NCI-H1105 (cell line): ENCODE results near the gene PARD3.

Experiments used
- DNase-seq: peaks from one replicate; lab custom pipeline; 2025; lab: John Stamatoyannopoulos, UW

The PARD3 gene

GRCh38 chr10:34250722-34251121 is 564.4 kb downstream of the PARD3 start:
- DNase-seq, result no peak

DNA sequence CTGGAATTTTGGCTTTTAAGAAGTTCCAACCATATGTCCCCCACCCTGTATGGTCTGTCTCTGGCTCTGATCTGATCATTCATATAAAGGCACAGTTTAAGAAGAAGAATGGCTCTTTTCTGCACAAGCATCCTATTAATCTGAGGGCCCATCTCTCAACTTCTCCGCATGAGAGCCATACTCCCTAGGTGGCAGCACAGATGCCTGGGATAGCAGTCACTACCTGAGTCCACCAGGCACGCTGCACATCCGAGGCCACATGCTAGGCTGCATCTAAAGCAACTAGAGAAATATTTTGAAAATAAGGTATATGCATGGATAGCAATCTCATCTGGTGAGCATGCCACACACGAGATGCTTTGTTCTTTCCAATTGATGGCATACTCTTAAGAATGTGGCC is 565.5 kb downstream of the PARD3 start:
- DNase-seq, result no peak

DNA sequence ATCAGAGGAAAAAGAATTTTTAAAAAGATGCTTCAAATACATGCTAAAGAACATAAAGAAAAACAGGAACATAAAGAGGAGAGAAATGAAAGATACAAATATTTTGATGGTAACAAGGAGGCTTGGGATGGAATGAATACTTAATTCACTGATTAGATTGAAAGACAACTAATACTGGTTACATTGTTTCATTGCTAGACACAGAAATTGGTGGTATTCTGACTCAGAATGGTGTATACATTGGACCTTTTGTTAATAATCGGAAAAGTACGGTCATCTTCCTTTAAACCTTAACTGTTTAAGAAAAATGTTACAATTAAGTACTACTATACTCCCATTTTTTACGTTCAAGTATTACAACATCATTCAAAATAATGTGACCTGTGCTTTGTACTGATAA is 567.5 kb downstream of the PARD3 start:
- no peak for DNase-seq

GRCh38 chr10:34244756-34245484 is 570.2 kb downstream of the PARD3 start:
- DNase-seq, result no peak

DNA sequence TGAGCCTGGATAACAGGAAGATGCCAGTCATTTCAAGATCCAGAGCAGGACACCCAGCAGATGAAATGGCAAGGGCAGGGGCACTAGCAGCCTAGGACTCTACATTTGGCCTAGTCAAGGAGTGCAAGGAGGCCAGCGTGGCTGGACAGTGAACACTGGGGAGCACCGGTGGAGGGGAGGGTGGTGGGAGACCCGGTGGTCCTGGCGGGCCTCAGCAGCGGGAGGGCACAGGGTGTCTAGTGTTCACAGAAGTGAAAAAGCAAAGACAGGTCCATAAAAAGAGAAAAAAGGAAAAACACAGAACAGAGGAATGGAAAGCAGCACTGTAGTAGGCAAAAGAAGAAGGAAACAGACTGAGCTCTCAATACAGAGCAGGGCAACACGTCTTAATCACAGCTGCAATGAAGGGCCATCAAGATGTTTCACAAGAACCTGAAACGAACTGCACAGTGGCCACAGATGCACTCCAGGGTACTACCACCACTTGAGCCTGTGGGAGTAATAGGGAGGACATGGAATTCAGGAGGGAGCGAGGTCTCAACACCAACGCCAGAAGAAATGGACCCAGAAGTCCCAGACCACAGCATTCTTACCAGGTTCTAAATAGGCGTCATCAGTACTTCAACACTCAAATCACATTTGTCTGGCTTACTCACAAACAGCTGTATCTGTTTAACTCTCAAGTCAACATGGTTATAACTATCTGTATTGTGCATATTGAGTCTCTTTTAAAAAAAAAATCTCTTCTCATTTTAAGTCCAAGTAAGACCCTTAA is 573.7 kb downstream of the PARD3 start:
- DNase-seq, result no peak

DNA sequence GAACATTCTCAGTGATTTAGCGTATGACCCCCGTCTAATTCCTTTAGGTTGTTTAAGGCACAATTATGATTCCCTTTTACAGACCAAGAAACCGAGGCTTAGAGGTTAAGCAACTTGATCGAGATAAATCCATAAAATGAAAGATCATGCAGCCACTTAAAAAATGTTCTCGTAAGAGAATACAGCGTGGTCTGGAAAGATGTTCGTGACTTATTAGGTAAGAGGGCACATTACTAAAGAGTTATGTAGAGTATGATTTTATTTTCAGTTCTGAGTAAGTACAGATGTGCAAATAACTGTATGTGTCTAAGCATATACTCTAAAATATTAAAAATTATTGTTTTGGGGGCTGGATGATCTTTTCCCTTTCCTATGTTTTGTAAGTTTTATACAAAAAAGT is 575.1 kb downstream of the PARD3 start:
- no peak for DNase-seq

DNA sequence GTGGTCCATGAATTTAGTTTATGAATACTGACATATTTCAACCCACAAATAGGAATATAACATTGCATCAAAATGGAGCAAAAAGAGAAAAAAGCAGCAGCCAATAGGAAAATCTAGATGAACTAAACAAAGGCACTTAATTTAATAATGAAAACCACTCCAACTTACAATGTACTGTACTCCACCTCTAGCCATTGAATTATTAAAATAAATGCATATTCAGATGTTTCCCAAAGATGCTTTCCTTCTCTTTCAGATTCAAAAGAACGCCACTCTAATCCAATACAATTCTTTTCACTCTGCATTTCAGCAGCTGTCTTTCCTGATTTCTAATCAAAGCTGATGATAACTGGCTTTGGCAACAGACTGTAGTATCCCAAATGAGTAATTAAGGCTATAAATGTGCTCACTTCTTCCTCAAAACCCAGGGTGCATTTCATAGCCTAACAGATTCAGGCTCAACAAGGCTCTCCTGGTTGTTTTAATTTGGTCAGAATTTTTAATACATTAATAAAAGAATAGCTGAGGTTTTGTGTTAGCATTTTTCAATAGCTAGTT is 577.1 kb downstream of the PARD3 start:
- DNase-seq, result no peak

GRCh38 chr10:34236931-34237330 is 578.2 kb downstream of the PARD3 start:
- DNase-seq, result no peak

DNA sequence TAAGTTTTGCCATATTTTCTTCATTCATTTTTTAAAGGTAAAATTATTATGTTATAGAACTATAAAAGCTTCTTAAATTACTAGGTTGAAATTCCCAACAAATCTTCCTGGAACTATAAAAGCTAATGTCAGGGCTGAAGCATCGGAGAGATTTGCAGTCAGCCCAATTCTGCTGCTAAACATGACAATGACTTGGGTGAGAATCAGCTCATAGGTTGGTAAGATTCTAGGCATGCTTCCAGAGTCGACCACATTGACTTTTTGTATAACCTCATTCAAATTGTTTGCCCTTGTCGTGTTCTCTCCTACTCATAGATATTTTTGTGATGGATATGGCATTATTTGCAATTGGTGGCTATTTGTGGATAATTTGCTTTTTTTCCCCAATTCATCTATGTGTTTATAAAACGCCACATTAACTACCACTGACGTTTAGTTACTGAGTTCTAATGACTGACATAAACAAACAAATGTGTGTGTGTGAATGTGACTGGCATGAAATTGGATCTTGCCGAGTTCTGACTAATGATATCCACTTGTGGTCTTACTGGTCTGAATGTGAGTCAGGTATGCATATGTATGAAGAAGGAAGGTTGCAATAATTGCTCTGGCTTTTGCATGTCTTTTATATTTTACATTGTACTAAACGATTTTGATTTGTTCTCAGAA is 579.8 kb downstream of the PARD3 start:
- DNase-seq, result no peak

GRCh38 chr10:34232481-34232880 is 582.6 kb downstream of the PARD3 start:
- no peak for DNase-seq

- no peak for DNase-seq
Observed at GRCh38 chr10:34231441-34232180, 583.5 kb downstream of the PARD3 start.

DNA sequence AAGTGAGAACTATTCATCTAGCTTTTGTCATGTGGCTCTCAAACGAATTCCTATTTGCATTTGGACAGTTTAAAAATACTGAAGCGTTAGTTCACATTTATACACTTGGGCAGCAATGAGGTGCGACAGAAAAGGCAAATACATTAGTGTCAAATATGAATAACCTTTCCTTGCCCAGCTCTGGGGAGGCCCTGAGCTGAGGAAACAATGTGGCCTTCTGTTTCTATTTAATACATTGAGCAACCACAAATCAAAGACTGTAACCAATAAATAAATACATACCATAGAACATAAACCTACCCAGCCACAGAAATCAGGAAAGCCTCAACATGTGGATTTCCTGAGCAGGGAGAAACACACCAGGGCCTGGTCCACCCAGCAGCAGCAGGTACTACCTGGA is 585.2 kb downstream of the PARD3 start:
- DNase-seq, result no peak

GRCh38 chr10:34228066-34228465 is 587.0 kb downstream of the PARD3 start:
- no peak for DNase-seq

- no peak for DNase-seq
Observed at GRCh38 chr10:34224639-34225038, 590.5 kb downstream of the PARD3 start.

- DNase-seq, result no peak
Observed at GRCh38 chr10:34223658-34224057, 591.4 kb downstream of the PARD3 start.

- DNase-seq, result no peak
Observed at GRCh38 chr10:34222359-34222758, 592.7 kb downstream of the PARD3 start.

DNA sequence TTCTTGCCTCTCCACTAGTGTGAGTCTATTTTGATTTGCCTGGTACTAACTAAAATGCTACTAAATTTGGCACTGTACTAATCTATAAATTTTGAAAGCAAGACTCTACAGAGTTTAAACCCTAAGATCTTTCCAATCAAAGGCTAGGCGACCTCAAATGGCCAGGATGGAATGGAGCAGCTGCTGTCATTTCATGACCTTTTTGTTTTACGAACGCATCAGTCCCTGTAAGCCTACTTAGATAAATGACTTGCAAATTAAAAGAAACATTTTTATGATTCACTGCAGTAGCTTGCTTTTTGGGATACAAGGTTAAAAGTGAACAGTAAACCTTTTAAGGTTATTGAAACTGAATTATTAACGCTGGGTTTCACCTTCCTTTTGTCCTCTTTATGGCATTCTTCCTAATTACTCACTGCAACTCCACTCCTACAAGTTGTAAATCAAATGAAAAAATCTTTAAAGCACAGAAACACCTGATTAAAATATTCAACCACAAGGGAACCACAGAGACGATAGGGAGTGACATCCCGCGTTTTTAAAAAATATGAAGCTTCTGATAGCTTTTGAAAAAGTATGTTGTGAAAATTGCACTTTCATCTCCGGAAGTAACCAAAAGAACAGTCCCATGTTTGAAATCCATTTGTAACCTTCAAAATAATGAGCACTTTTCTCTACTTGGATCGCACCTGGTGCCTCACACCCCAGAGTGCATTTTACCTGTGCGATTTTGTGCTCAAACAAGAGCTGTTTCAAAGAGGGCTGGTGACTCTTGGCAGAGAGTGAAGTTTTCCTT is 595.1 kb downstream of the PARD3 start:
- DNase-seq, result peak; percentile 62

GRCh38 chr10:34217524-34217923 is 597.6 kb downstream of the PARD3 start:
- no peak for DNase-seq

- DNase-seq, result no peak
Observed at GRCh38 chr10:34216348-34216945, 598.6 kb downstream of the PARD3 start.

- DNase-seq, result no peak
Observed at GRCh38 chr10:34213805-34214197, 601.3 kb downstream of the PARD3 start.
